Motor neuron (in vitro differentiated cells): ENCODE results near the gene ZBTB16. TPM values are rescaled to one million over a fixed set of nuclear protein-coding genes. Genes with fewer than 3 reads are reported as not detected.

ENCODE experiments used
- ATAC-seq, 8 experiments: fragments of 200-7000 bp; cut with Tn5 transposase; replicated peaks in 6 of 8; 2 replicates each; pipeline ENCODE4 v1.8.0; 2021; ENCODE audit warnings: mild to moderate bottlenecking in 8 of 8, moderate library complexity in 8 of 8
- H3K27ac ChIP-seq, 2 donors: fragments of 250-450 bp; sonication (Bioruptor Pico); 2 replicates each; pipeline ENCODE4 v1.9.0; 2021; ENCODE audit warnings: antibody characterized with exemption in 2 of 2, mild to moderate bottlenecking in 2 of 2, moderate library complexity in 1 of 2
- H3K4me1 ChIP-seq, 2 donors: fragments of 250-450 bp; sonication (Bioruptor Pico); replicated peaks in 1 of 2; 2 replicates each; pipeline ENCODE4 v1.6.1; 2021; ENCODE audit warnings: antibody characterized with exemption in 2 of 2, mild to moderate bottlenecking in 2 of 2, moderate library complexity in 1 of 2
- H3K4me3 ChIP-seq, 5 donors: fragments of 250-450 bp; sonication (Bioruptor Pico); 2 replicates each; pipeline ENCODE4 v1.9.0; 2021; ENCODE audit warnings: antibody characterized with exemption in 5 of 5, mild to moderate bottlenecking in 5 of 5, moderate library complexity in 4 of 5
- WGBS, 10 experiments: fragments of 450-650 bp; shearing (Covaris generic); methylation state at CpG; one replicate each; pipeline ENCODE4 v1.0.0; 2022; 5-methylcytosine and 5-hydroxymethylcytosine counted together
- in situ Hi-C, 9 experiments: fragments of 400-800 bp; cut with MboI; loops; one replicate each; pipeline ENCODE4 v1.15.0; 2021; ENCODE audit warnings: low sequenced_read_pairs in 9 of 9, low pct_unique_long_range_greater_than_20kb in 2 of 9; ENCODE audit not compliant: unreplicated experiment in 9 of 9
- total RNA-seq, 8 experiments: library from RNA; unstranded; fragments of 300-600 nt; gene quantifications; 2 replicates each; pipeline versions ENCODE4 v1.2.3 to v1.2.4, GENCODE V29; 2022

Gene ZBTB16
- total RNA-seq, 8 experiments from 2014 or later: 0.07 to 26.6 (median 7.3) TPM; not detected in 1

GRCh38 chr11:114090976-114091375 lies 31.5 kb downstream of the ZBTB16 start:
- H3K4me3 ChIP-seq: no peak overlapping the region

GRCh38 chr11:114091516-114092397 lies 32.2 kb downstream of the ZBTB16 start:
- Histone ChIP-seq H3K27ac (peak overlapping the region; percentile 59 to 77), H3K4me3 (peak overlapping the region in 1 of 5 donors; percentile 6), H3K4me1 (peaks cover 28 to 34% of the 10 kb centered on the region in 2 donors)
- peak in 5 of 8 experiments; percentile 78 to 89 (median 81) for ATAC-seq
- in situ Hi-C loops: no loop called here
- WGBS, 10 experiments: 0 to 76% (median 24%) methylated on average over 1 to 9 of the region's 17 CpGs; no CpG with 5 or more reads in 2 of the 10 experiments

More at GRCh38 chr11:114090976-114091375, 31.5 kb downstream of the ZBTB16 start:
- 30 to 83% (median 63%) methylated on average over 2 to 9 of the region's 10 CpGs; no CpG with 5 or more reads in 5 of the 10 experiments for WGBS, 10 experiments
- in situ Hi-C loops: no loop called here
- Histone ChIP-seq H3K4me1 (peaks cover 28 to 34% of the 10 kb centered on the region in 2 donors), H3K27ac (peak overlapping the region; percentile 36 to 77)
- ATAC-seq: peak in 1 of 8 experiments; percentile 1

GRCh38 chr11:114092478-114092877 lies 33.0 kb downstream of the ZBTB16 start:
- peaks cover 28 to 34% of the 10 kb centered on the region in 2 donors for H3K4me1 ChIP-seq
- H3K4me3 ChIP-seq: no peak overlapping the region
- in situ Hi-C loops: no loop called here
- no peak for ATAC-seq
- H3K27ac ChIP-seq: peak overlapping the region; percentile 59 to 77
- 0 to 100% (median 78%) methylated on average over 1 to 3 of the region's 3 CpGs; no CpG with 5 or more reads in 2 of the 10 experiments for WGBS, 10 experiments

GRCh38 chr11:114092953-114093352 lies 33.4 kb downstream of the ZBTB16 start:
- Histone ChIP-seq H3K4me1 (peaks cover 28 to 34% of the 10 kb centered on the region in 2 donors), H3K27ac (no peak overlapping the region), H3K4me3 (no peak overlapping the region)
- in situ Hi-C loops: no loop called here
- no peak for ATAC-seq
- WGBS, 10 experiments: 0 to 38% (median 0%) methylated on average over 1 to 3 of the region's 3 CpGs; no CpG with 5 or more reads in 5 of the 10 experiments

GRCh38 chr11:114094516-114094915 lies 35.0 kb downstream of the ZBTB16 start:
- no peak for ATAC-seq
- WGBS, 10 experiments: 17 to 100% (median 40%) methylated on average over 1 to 2 of the region's 3 CpGs; no CpG with 5 or more reads in 7 of the 10 experiments
- Histone ChIP-seq H3K4me1 (peaks cover 39 to 46% of the 10 kb centered on the region in 2 donors), H3K4me3 (no peak overlapping the region), H3K27ac (no peak overlapping the region)
- in situ Hi-C loops: no loop called here

GRCh38 chr11:114095899-114096298 lies 36.4 kb downstream of the ZBTB16 start:
- no peak overlapping the region for H3K4me3 ChIP-seq
- peaks cover 40 to 42% of the 10 kb centered on the region in 2 donors for H3K4me1 ChIP-seq
- H3K27ac ChIP-seq: no peak overlapping the region
- in situ Hi-C loops: no loop called here
- ATAC-seq: no peak
- WGBS, 10 experiments: 0 to 86% (median 72%) methylated on average over 1 to 3 of the region's 3 CpGs; no CpG with 5 or more reads in 3 of the 10 experiments

GRCh38 chr11:114097832-114098231 lies 38.3 kb downstream of the ZBTB16 start:
- H3K27ac ChIP-seq: no peak overlapping the region
- 40 to 100% (median 89%) methylated on average over 1 to 2 of the region's 2 CpGs; no CpG with 5 or more reads in 2 of the 10 experiments for WGBS, 10 experiments
- ATAC-seq: no peak
- no peak overlapping the region for H3K4me3 ChIP-seq
- in situ Hi-C loops: no loop called here
- peaks cover 22 to 25% of the 10 kb centered on the region in 2 donors for H3K4me1 ChIP-seq

GRCh38 chr11:114098927-114099326 lies 39.4 kb downstream of the ZBTB16 start:
- peak in 2 of 8 experiments; percentile 31 to 62 for ATAC-seq
- Histone ChIP-seq H3K27ac (no peak overlapping the region), H3K4me1 (peaks cover 14 to 17% of the 10 kb centered on the region in 2 donors), H3K4me3 (no peak overlapping the region)
- WGBS, 10 experiments: 10 to 100% (median 86%) methylated on average over 1 to 3 of the region's 3 CpGs; no CpG with 5 or more reads in 2 of the 10 experiments
- in situ Hi-C loops: no loop called here

- ATAC-seq: peak in 1 of 8 experiments; percentile 53
- WGBS, 10 experiments: 14 to 100% (median 68%) methylated on average over 1 to 4 of the region's 5 CpGs; no CpG with 5 or more reads in 2 of the 10 experiments
- Histone ChIP-seq H3K4me3 (no peak overlapping the region), H3K4me1 (peaks cover 14 to 17% of the 10 kb centered on the region in 2 donors), H3K27ac (no peak overlapping the region)
- in situ Hi-C loops: no loop called here
Measured at GRCh38 chr11:114099392-114100178, 40.1 kb downstream of the ZBTB16 start.

GRCh38 chr11:114102993-114103896 lies 43.7 kb downstream of the ZBTB16 start:
- H3K4me1 ChIP-seq: peaks cover 29 to 31% of the 10 kb centered on the region in 2 donors
- no peak for ATAC-seq
- WGBS, 10 experiments: 35 to 88% (median 80%) methylated on average over 1 to 13 of the region's 13 CpGs; no CpG with 5 or more reads in 1 of the 10 experiments
- H3K27ac ChIP-seq: no peak overlapping the region
- in situ Hi-C loops: no loop called here
- H3K4me3 ChIP-seq: no peak overlapping the region

- WGBS, 10 experiments: 25 to 100% (median 57%) methylated on average over 1 to 3 of the region's 3 CpGs; no CpG with 5 or more reads in 1 of the 10 experiments
- in situ Hi-C loops: no loop called here
Measured at GRCh38 chr11:114105611-114106010, 46.1 kb downstream of the ZBTB16 start.

GRCh38 chr11:114106047-114106446 lies 46.5 kb downstream of the ZBTB16 start:
- WGBS, 10 experiments: 39 to 80% (median 68%) methylated on average over 1 to 7 of the region's 8 CpGs; no CpG with 5 or more reads in 2 of the 10 experiments
- no peak for ATAC-seq
- Histone ChIP-seq H3K27ac (no peak overlapping the region), H3K4me3 (no peak overlapping the region), H3K4me1 (peaks cover 32 to 36% of the 10 kb centered on the region in 2 donors)
- in situ Hi-C loops: no loop called here

More at GRCh38 chr11:114105611-114106010, 46.1 kb downstream of the ZBTB16 start:
- ATAC-seq: no peak
- H3K4me1 ChIP-seq: peaks cover 32 to 33% of the 10 kb centered on the region in 2 donors
- no peak overlapping the region for H3K27ac ChIP-seq
- H3K4me3 ChIP-seq: no peak overlapping the region
